GM10266 (cell line): ENCODE data around the gene SAMD8.
"Not testable (repeated sequence)": the region's sequence is repeated elsewhere in the genome, so short reads cannot be mapped to it uniquely, and the experiment has no call there.

Experiments used
- DNase-seq: peaks from one replicate; pipeline ENCODE4 v3.0.0; 2012; ENCODE audit errors: extremely low spot score
- TF ChIP-seq, protein P1 (sequence below): IDR thresholded peaks from 2 replicates; pipeline ENCODE4 v1.5.1; 2012; ENCODE audit warnings: mild to moderate bottlenecking, low read depth; ENCODE audit not compliant: control insufficient read depth, insufficient read depth; ENCODE audit errors: missing control alignments

Gene SAMD8

GRCh38 chr10:75121322-75121721 lies 9.9 kb downstream of the SAMD8 start:
- DNase-seq: no peak
- TF ChIP-seq, protein P1, sequence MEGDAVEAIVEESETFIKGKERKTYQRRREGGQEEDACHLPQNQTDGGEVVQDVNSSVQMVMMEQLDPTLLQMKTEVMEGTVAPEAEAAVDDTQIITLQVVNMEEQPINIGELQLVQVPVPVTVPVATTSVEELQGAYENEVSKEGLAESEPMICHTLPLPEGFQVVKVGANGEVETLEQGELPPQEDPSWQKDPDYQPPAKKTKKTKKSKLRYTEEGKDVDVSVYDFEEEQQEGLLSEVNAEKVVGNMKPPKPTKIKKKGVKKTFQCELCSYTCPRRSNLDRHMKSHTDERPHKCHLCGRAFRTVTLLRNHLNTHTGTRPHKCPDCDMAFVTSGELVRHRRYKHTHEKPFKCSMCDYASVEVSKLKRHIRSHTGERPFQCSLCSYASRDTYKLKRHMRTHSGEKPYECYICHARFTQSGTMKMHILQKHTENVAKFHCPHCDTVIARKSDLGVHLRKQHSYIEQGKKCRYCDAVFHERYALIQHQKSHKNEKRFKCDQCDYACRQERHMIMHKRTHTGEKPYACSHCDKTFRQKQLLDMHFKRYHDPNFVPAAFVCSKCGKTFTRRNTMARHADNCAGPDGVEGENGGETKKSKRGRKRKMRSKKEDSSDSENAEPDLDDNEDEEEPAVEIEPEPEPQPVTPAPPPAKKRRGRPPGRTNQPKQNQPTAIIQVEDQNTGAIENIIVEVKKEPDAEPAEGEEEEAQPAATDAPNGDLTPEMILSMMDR: no peak

DNA sequence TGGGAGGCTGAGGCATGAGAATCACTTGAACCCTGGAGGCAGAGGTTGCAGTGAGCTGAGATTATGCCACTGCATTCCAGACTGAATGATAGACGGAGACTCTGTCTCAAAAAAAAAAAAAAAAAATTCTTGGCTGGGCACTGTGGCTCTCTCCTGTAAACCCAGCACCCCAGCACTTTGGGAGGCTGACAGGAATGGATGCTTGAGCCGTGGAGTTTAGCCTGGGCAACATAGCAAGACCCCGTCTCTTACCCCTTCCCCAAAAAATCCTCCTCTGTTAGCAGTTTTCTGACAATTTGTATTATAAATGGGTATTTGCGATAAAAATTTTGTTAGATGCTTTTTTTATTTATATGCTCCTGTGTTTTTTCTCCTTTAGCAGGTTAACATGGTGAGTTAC lies 11.0 kb downstream of the SAMD8 start:
- DNase-seq: no peak

DNA sequence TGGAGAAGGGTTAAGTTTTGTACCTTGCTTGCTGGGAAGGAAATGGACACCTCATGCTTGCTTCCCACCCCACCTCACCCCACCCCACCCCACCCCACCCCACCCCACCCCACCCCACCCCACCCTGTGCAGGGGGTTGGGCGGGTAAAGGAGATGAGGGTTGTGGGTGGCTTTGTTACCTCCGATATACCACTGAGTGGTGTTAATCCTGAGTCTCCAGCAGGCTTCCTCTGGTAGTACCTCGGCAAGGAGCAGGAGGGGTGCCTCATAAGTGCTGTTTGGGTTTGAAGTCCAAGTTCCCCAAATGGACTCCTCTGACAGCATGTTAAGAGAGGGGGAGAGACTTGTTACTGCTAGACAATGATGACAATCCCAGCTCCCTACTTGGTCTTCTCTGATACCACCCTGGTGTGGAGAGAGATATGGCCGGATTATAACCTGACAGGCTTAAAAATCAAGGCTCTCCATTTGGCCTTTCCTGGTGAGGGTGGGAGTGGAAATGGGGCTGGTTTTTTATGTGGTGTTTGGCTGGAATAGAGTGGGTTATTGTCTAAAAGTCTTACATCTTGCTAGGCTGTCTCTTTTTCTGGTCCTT lies 11.7 kb downstream of the SAMD8 start:
- no peak for DNase-seq
- TF ChIP-seq, protein P1: no peak

More for the DNA sequence above, 11.0 kb downstream of the SAMD8 start:
- TF ChIP-seq, protein P1: no peak

DNA sequence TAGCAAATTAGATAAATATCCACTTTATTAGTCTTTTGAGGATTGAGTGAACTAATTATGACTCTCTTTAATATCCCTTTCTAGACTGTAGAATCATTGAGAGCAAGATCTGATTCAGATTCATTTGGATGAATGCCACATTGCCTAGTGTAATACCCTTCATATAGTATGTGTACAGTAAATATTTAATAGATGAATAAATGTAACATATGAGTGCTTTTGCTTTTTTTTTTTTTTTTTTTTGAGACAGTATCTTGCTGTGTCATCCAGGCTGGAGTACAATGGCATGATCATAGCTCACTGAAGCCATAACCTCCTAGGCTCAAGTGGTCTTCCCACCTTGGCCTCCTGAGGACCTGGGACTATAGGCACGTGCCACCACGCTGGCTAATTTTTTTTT lies 14.8 kb downstream of the SAMD8 start:
- TF ChIP-seq, protein P1: no peak
- no peak for DNase-seq

DNA sequence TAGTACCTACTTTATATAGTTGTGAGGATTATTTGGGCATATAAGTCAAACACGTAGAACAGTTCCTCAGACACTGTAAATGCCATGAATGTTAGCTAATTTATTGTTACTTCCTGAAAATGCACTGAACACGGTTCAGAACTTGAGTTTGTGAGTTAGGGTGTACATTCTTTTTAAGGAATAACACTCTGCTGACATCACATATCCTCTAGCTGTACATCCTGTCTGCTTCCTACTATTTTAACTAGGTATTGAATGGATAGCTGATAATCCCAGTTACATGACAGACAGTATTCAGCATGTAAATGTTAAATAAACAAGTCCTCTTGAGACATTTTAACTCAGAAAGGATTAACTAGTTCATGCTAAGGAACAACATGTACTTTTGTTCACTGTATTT lies 16.0 kb downstream of the SAMD8 start:
- DNase-seq: no peak
- TF ChIP-seq, protein P1: no peak

DNA sequence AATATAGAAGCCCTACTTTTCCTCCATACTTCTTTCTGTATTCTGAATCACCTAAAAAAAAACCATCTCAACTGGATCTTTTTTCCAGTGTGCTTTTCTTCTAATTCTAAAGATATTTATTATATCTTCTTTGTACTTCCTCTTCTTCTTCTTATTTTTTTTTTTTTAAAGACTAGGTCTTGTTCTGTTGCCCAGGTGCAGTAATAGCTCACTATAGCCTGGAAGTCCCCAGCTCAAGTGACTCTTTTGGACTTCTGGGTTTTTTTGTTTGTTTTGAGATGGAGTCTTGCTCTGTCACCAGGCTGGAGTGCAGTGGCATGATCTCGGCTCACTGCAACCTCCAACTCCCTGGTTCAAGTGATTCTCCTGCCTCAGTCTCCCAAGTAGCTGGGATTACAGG lies 17.5 kb downstream of the SAMD8 start:
- not testable (repeated sequence) for DNase-seq

- TF ChIP-seq, protein P1: no peak
- no peak for DNase-seq
Measured at GRCh38 chr10:75129537-75129936, 18.1 kb downstream of the SAMD8 start.

GRCh38 chr10:75133701-75134100 lies 22.2 kb downstream of the SAMD8 start:
- DNase-seq: not testable (repeated sequence)
